ENCODE data around the gene TRIO. TPM values are rescaled to one million over a fixed set of nuclear protein-coding genes. Genes with fewer than 3 reads are reported as not detected.

The TRIO gene
- total RNA-seq, 4 donors from 2014 or later: 21.2 to 105 (median 47.6) TPM

DNA sequence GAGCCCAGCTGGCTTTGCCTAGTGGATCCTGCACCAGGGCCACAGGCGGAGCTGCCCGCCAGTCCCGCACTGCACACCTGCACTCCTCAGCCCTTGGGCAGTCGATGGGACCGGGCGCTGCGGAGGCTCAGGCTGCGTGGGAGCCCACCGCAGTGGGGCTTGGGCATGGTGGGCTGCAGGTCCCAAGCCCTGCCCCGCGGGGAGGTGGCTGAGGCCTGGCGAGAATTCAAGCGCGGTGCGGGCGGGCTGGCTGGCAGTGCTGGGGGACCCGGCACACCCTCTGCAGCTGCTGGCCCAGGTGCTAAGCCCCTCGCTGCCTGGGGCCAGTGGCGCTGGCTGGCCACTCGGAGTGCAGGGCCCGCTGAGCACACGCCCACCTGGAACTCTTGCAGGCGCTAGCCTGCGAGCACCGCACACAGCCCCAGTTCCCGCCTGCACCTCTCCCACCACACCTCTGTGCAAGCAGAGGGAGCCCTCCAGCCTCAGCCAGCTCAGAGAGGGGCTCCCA, 312.7 kb downstream of the TRIO start:
- Histone ChIP-seq H3K4me3 (no peak overlapping the region), H3K4me1 (peaks cover 3 to 27% (median 6%) of the 10 kb centered on the region in 3 donors), H3K36me3 (peaks cover 2 to 54% (median 7%) of the 10 kb centered on the region in 3 donors), H3K9me3 (no peaks in the 10 kb centered on the region), H3K27ac (no peak overlapping the region), H3K27me3 (no peaks in the 10 kb centered on the region)
- no peak for TF ChIP-seq POLR2A (IDR thresholded peaks at IDR 0.05)
- TF ChIP-seq, protein P1, sequence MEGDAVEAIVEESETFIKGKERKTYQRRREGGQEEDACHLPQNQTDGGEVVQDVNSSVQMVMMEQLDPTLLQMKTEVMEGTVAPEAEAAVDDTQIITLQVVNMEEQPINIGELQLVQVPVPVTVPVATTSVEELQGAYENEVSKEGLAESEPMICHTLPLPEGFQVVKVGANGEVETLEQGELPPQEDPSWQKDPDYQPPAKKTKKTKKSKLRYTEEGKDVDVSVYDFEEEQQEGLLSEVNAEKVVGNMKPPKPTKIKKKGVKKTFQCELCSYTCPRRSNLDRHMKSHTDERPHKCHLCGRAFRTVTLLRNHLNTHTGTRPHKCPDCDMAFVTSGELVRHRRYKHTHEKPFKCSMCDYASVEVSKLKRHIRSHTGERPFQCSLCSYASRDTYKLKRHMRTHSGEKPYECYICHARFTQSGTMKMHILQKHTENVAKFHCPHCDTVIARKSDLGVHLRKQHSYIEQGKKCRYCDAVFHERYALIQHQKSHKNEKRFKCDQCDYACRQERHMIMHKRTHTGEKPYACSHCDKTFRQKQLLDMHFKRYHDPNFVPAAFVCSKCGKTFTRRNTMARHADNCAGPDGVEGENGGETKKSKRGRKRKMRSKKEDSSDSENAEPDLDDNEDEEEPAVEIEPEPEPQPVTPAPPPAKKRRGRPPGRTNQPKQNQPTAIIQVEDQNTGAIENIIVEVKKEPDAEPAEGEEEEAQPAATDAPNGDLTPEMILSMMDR (IDR thresholded peaks at IDR 0.05): no peak
- intact Hi-C loops (cut with DNase I): no loop called here
- no peak for DNase-seq
- 96% methylated on average over 4 of the region's 26 CpGs; no CpG with 5 or more reads in 1 of the 2 donors for WGBS, 2 donors

DNA sequence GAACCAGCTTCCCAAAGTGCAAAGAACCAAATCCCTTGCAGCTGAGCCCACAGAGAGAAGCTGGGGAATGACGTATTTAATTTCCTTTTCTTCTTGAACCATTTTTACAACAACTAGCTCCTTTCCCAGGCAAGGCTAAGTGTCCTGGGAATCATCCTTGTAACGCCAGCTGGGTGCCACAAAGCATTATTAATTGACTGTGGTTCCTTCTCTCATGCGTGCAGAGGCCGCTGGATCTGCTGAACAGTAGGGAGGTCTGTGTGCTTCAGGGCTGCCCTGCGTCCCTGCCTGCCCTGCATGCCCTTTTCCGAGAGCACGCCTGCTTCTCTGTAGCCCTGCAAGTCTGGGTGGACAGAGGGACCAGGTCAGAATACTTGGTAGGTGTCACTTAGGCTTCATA, 314.3 kb downstream of the TRIO start:
- TF ChIP-seq POLR2A (IDR thresholded peaks at IDR 0.05): no peak
- TF ChIP-seq, protein P1 (IDR thresholded peaks at IDR 0.05): no peak
- peaks cover 8 to 64% (median 19%) of the 10 kb centered on the region in 3 donors for H3K36me3 ChIP-seq
- WGBS, 2 donors: 86 to 96% methylated on average over 4 to 6 of the region's 7 CpGs
- no peak overlapping the region for H3K27ac ChIP-seq
- no peaks in the 10 kb centered on the region for H3K27me3 ChIP-seq
- peaks cover 0 to 19% (median 4%) of the 10 kb centered on the region in 3 donors for H3K4me1 ChIP-seq
- H3K4me3 ChIP-seq: no peak overlapping the region
- intact Hi-C loops (cut with DNase I): no loop called here
- H3K9me3 ChIP-seq: no peaks in the 10 kb centered on the region
- no peak for DNase-seq

DNA sequence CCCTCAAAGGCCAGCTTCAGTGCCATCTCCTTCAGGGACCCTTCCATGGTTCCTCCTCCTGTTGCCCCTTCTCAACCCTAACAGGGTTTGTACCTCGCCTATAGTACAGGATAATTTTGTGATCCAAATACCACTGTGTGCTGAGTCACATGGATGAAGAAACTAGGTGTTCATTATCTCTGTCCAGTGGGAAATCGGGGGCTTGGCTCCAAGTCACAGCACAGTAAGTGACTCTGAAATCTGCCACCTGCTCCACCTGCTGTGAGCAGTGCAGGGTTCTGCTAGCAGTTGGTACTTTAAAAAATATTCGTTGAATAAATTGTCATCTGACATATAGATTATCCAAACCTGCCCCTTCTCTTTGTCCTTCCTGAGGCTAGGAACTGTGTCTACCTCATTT, 315.3 kb downstream of the TRIO start:
- H3K4me3 ChIP-seq: no peak overlapping the region
- 51 to 68% methylated on average over 2 to 3 of the region's 3 CpGs for WGBS, 2 donors
- intact Hi-C loops (cut with DNase I): no loop called here
- no peaks in the 10 kb centered on the region for H3K27me3 ChIP-seq
- no peak for DNase-seq
- TF ChIP-seq, protein P1 (IDR thresholded peaks at IDR 0.05): no peak
- TF ChIP-seq POLR2A (IDR thresholded peaks at IDR 0.05): no peak
- peaks cover 0 to 20% (median 0%) of the 10 kb centered on the region in 3 donors for H3K4me1 ChIP-seq
- peaks cover 8 to 71% (median 25%) of the 10 kb centered on the region in 3 donors for H3K36me3 ChIP-seq
- H3K9me3 ChIP-seq: no peaks in the 10 kb centered on the region
- H3K27ac ChIP-seq: no peak overlapping the region

DNA sequence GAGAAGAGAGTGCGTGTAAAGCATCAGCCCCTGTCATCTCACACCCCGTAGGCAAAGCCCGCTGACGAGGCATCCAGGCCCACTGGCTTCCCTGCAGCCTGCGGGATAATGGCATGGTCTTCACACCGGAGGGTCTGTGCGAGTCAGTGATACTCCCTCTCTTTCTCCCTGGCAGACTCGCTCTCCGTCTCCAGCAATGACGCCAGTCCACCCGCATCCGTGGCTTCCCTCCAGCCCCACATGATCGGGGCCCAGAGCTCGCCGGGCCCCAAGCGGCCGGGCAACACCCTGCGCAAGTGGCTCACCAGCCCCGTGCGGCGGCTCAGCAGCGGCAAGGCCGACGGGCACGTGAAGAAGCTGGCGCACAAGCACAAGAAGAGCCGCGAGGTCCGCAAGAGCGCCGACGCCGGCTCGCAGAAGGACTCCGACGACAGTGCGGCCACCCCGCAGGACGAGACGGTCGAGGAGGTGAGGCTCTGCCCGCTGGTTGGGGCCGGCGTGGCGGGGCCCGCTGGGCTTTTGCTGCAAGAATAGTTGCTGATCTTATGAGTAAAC, 317.8 kb downstream of the TRIO start:
- intact Hi-C loops (cut with DNase I): no loop called here
- peaks cover 8 to 74% (median 25%) of the 10 kb centered on the region in 3 donors for H3K36me3 ChIP-seq
- H3K4me3 ChIP-seq: no peak overlapping the region
- WGBS, 2 donors: 95% methylated on average over 11 to 42 of the region's 46 CpGs
- H3K27me3 ChIP-seq: no peaks in the 10 kb centered on the region
- no peak overlapping the region for H3K27ac ChIP-seq
- no peaks in the 10 kb centered on the region for H3K9me3 ChIP-seq
- peaks cover 0 to 40% (median 8%) of the 10 kb centered on the region in 3 donors for H3K4me1 ChIP-seq
- TF ChIP-seq, protein P1 (IDR thresholded peaks at IDR 0.05): no peak
- TF ChIP-seq POLR2A (IDR thresholded peaks at IDR 0.05): no peak
- DNase-seq: no peak

DNA sequence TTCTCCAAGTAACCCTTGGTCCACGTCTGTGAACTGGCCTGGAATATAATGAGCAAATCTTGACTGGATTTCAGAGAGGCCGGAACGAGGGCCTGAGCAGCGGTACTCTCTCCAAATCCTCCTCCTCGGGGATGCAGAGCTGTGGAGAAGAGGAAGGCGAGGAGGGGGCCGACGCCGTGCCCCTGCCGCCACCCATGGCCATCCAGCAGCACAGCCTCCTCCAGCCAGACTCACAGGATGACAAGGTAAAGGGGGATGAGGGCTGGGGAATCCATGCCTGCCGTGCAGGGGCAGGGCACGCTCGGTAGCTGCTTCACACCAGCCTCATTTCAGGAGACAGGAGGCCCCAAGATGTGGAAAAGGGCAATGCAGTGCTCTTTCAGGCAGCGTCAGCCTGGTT, 319.5 kb downstream of the TRIO start:
- intact Hi-C loops (cut with DNase I): no loop called here
- no peak for TF ChIP-seq POLR2A (IDR thresholded peaks at IDR 0.05)
- TF ChIP-seq, protein P1 (IDR thresholded peaks at IDR 0.05): no peak
- peaks cover 8 to 83% (median 25%) of the 10 kb centered on the region in 3 donors for H3K36me3 ChIP-seq
- no peak overlapping the region for H3K4me3 ChIP-seq
- no peaks in the 10 kb centered on the region for H3K27me3 ChIP-seq
- peaks cover 0 to 37% (median 8%) of the 10 kb centered on the region in 3 donors for H3K4me1 ChIP-seq
- no peak for DNase-seq
- 91 to 98% methylated on average over 5 of the region's 14 CpGs for WGBS, 2 donors
- H3K9me3 ChIP-seq: no peaks in the 10 kb centered on the region
- no peak overlapping the region for H3K27ac ChIP-seq
